Fibroblast of lung (primary cell): ENCODE results near the gene RAC2. TPM values are rescaled to one million over a fixed set of nuclear protein-coding genes. Genes with fewer than 3 reads are reported as not detected.

ENCODE experiments used
- DNase-seq, 2 donors: peaks; one replicate each; pipeline versions ENCODE4 v3.0.0 to v3.0.0-alpha.2; 2010; ENCODE audit warnings: low read depth in 2 of 2
- H2AFZ ChIP-seq: 2 replicates; pipeline ENCODE4 v1.5.1; 2012; ENCODE audit warnings: low read length, control low read depth, inconsistent platforms
- H3K27ac ChIP-seq: 2 replicates; pipeline ENCODE4 v1.5.1; 2011; ENCODE audit warnings: low read length, control low read depth; ENCODE audit not compliant: insufficient read depth
- H3K27me3 ChIP-seq: 2 replicates; pipeline ENCODE4 v1.5.1; 2011; ENCODE audit warnings: mild to moderate bottlenecking, low read length; ENCODE audit not compliant: control insufficient read depth, insufficient read depth
- H3K36me3 ChIP-seq: 2 replicates; pipeline ENCODE4 v1.5.1; 2011; ENCODE audit warnings: low read length; ENCODE audit not compliant: control insufficient read depth, insufficient read depth
- H3K4me1 ChIP-seq: 2 replicates; pipeline ENCODE4 v1.5.1; 2011; ENCODE audit warnings: low read length; ENCODE audit not compliant: control insufficient read depth, insufficient read depth; ENCODE audit errors: extremely low read depth
- H3K4me2 ChIP-seq: 2 replicates; pipeline ENCODE4 v1.5.1; 2011; ENCODE audit warnings: low read length, control low read depth; ENCODE audit not compliant: insufficient read depth; ENCODE audit errors: extremely low read depth
- H3K4me3 ChIP-seq, 4 experiments: fragments of 200-600 bp in 1 of 4; sonication (generic) in 1 of 4; replicated peaks in 1 of 4; 2 replicates each; pipeline ENCODE4 v1.5.1; 2011 to 2016; ENCODE audit warnings: low read length in 4 of 4, low read depth in 3 of 4, mild to moderate bottlenecking in 3 of 4, control low read depth in 2 of 4, inconsistent platforms in 1 of 4, mixed read lengths in 1 of 4; ENCODE audit not compliant: insufficient read depth in 1 of 4; ENCODE audit errors: control extremely low read depth in 1 of 4
- H3K79me2 ChIP-seq: 2 replicates; pipeline ENCODE4 v1.5.1; 2012; ENCODE audit warnings: mild to moderate bottlenecking, low read length, inconsistent platforms; ENCODE audit not compliant: control insufficient read depth, insufficient read depth
- H3K9ac ChIP-seq: 2 replicates; pipeline ENCODE4 v1.5.1; 2011; ENCODE audit warnings: mild to moderate bottlenecking, low read length, control low read depth; ENCODE audit not compliant: insufficient read depth
- H3K9me3 ChIP-seq: 2 replicates; pipeline ENCODE4 v1.5.1; 2012; ENCODE audit warnings: low read depth, low read length; ENCODE audit not compliant: control insufficient read depth, insufficient read depth
- H4K20me1 ChIP-seq: 2 replicates; pipeline ENCODE4 v1.5.1; 2011; ENCODE audit warnings: low read length; ENCODE audit not compliant: control insufficient read depth, insufficient read depth; ENCODE audit errors: extremely low read depth
- CTCF ChIP-seq, 2 donors: IDR thresholded peaks in 1 of 2; conservative IDR thresholded peaks in 1 of 2; 1 replicate in 1 of 2; 2 replicates in 1 of 2; pipeline ENCODE4 v1.5.1; 2011 to 2012; ENCODE audit warnings: low read length in 2 of 2, control low read depth in 1 of 2, inconsistent platforms in 1 of 2, low read depth in 1 of 2, mild to moderate bottlenecking in 1 of 2
- EZH2 ChIP-seq: IDR thresholded peaks from 2 replicates; pipeline ENCODE4 v1.5.1; 2012; ENCODE audit warnings: low read length, control low read depth, mild to moderate bottlenecking; ENCODE audit errors: missing control alignments
- polyA plus RNA-seq, 2 donors: library from polyadenylated mRNA; depleted of rRNA in 1 of 2; stranded (reverse) in 1 of 2; unstranded in 1 of 2; fragments of >200 nt; gene quantifications; 2 replicates each; pipeline ENCODE4 v1.2.1, GENCODE V29; 2011 to 2012; ENCODE audit warnings: missing spikeins in 1 of 2
- total RNA-seq: library from RNA; depleted of rRNA; stranded (reverse); fragments of >200 nt; gene quantifications from 2 replicates; pipeline ENCODE4 v1.2.1, GENCODE V29; 2014

RAC2 gene
- total and polyA plus RNA-seq, 2 donors (not counting 1 experiment from before 2014, with no cell fraction given) = 2.1 to 10.5 TPM

GRCh38 chr22:37224757-37225420 lies 19.2 kb downstream of the RAC2 start:
- Histone ChIP-seq H4K20me1 (no peaks in the 10 kb centered on the region), H3K4me1 (peaks cover 16% of the 10 kb centered on the region), H3K27ac (no peak overlapping the region), H3K27me3 (no peaks in the 10 kb centered on the region), H3K79me2 (no peaks in the 10 kb centered on the region), H3K9ac (no peak overlapping the region), H3K9me3 (no peaks in the 10 kb centered on the region), H3K4me3 (no peak overlapping the region), H2AFZ (no peak overlapping the region), H3K36me3 (no peaks in the 10 kb centered on the region), H3K4me2 (no peak overlapping the region)
- TF ChIP-seq CTCF (conservative IDR thresholded peaks at IDR 0.05 in 1 of 2, IDR thresholded peaks at IDR 0.05 in 1 of 2; ENCODE audit: low read depth in 1 of 2, low read length in 2 of 2) (no peak), EZH2 (no peak)
- DNase-seq = no peak

GRCh38 chr22:37223965-37224551 lies 20.0 kb downstream of the RAC2 start:
- TF ChIP-seq EZH2 = no peak
- no peak for TF ChIP-seq CTCF (conservative IDR thresholded peaks at IDR 0.05 in 1 of 2, IDR thresholded peaks at IDR 0.05 in 1 of 2; ENCODE audit: low read depth in 1 of 2, low read length in 2 of 2)
- no peak overlapping the region for H2AFZ ChIP-seq
- no peak overlapping the region for H3K4me3 ChIP-seq
- no peak overlapping the region for H3K4me2 ChIP-seq
- no peaks in the 10 kb centered on the region for H3K36me3 ChIP-seq
- no peaks in the 10 kb centered on the region for H3K79me2 ChIP-seq
- no peaks in the 10 kb centered on the region for H3K27me3 ChIP-seq
- no peaks in the 10 kb centered on the region for H3K9me3 ChIP-seq
- H3K27ac ChIP-seq = no peak overlapping the region
- no peaks in the 10 kb centered on the region for H4K20me1 ChIP-seq
- peaks cover 7% of the 10 kb centered on the region for H3K4me1 ChIP-seq
- no peak overlapping the region for H3K9ac ChIP-seq
- DNase-seq = no peak

- no peak for DNase-seq
- H3K79me2 ChIP-seq = no peaks in the 10 kb centered on the region
- H3K9me3 ChIP-seq = no peaks in the 10 kb centered on the region
- H4K20me1 ChIP-seq = no peaks in the 10 kb centered on the region
- H3K4me1 ChIP-seq = no peaks in the 10 kb centered on the region
- no peak for TF ChIP-seq EZH2
- TF ChIP-seq CTCF (conservative IDR thresholded peaks at IDR 0.05 in 1 of 2, IDR thresholded peaks at IDR 0.05 in 1 of 2; ENCODE audit: low read depth in 1 of 2, low read length in 2 of 2) = no peak
- no peak overlapping the region for H2AFZ ChIP-seq
- H3K27ac ChIP-seq = no peak overlapping the region
- peaks cover 3% of the 10 kb centered on the region for H3K27me3 ChIP-seq
- H3K36me3 ChIP-seq = no peaks in the 10 kb centered on the region
- no peak overlapping the region for H3K4me3 ChIP-seq
- H3K4me2 ChIP-seq = no peak overlapping the region
- H3K9ac ChIP-seq = no peak overlapping the region
Measured at GRCh38 chr22:37222440-37222971, 21.6 kb downstream of the RAC2 start.
